GM12801 (cell line): ENCODE data around the gene RSRC2.

Experiments
- TF ChIP-seq, protein P1 (sequence below): IDR thresholded peaks from one replicate; pipeline ENCODE4 v1.5.1; 2011; ENCODE audit warnings: control low read depth; ENCODE audit not compliant: insufficient read length; ENCODE audit errors: extremely low read depth

RSRC2 gene, protein sequence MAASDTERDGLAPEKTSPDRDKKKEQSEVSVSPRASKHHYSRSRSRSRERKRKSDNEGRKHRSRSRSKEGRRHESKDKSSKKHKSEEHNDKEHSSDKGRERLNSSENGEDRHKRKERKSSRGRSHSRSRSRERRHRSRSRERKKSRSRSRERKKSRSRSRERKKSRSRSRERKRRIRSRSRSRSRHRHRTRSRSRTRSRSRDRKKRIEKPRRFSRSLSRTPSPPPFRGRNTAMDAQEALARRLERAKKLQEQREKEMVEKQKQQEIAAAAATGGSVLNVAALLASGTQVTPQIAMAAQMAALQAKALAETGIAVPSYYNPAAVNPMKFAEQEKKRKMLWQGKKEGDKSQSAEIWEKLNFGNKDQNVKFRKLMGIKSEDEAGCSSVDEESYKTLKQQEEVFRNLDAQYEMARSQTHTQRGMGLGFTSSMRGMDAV

DNA sequence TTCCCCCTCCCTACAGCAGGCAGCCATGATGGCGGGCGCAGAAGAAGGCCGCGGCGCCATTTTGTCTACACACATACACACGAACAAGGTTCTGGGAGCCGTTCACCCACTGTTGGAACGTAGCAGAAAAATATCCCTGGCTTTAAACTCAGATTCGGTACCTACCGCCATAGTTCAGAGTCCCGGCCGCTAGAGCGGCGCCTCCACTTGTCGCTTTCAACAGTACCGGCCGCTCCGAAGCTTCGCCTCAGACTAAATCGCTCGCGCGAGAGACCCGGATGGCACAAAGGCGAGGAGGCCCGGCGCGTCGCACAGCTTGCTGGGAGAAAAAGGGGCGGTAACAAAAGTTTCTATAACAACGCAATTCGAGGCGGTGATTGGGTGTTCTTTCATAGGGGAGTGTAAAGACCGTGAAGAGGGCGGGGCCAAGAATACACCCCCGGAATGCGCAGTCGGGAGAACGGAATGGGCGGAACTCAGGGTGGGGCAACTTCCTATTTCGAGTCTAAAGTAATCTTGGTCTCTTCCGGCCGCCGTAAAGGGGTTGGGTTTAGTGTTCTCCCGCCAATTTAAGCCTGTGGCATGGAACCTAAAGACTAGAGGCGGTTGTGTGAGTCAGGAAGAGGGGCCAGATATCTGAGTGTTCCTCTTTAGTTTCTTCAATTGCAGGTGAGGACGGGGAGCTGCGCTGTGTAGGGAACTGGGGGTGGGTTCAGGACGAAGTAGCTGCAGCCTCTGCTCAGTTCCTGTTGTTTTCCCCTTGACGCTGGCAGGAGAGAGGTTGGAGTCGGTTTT lies at the start of gene RSRC2, which contains the start of gene KNTC1:
Gene RSRC2 (minus strand): TSS at position 254 of the 795 bp plus-strand sequence. CDS start 83 bp downstream, at position 171.
Gene KNTC1 (plus strand): TSS at position 567 of the 795 bp plus-strand sequence. CDS start 2,815 bp downstream, outside the sequence.
- TF ChIP-seq, protein P1, sequence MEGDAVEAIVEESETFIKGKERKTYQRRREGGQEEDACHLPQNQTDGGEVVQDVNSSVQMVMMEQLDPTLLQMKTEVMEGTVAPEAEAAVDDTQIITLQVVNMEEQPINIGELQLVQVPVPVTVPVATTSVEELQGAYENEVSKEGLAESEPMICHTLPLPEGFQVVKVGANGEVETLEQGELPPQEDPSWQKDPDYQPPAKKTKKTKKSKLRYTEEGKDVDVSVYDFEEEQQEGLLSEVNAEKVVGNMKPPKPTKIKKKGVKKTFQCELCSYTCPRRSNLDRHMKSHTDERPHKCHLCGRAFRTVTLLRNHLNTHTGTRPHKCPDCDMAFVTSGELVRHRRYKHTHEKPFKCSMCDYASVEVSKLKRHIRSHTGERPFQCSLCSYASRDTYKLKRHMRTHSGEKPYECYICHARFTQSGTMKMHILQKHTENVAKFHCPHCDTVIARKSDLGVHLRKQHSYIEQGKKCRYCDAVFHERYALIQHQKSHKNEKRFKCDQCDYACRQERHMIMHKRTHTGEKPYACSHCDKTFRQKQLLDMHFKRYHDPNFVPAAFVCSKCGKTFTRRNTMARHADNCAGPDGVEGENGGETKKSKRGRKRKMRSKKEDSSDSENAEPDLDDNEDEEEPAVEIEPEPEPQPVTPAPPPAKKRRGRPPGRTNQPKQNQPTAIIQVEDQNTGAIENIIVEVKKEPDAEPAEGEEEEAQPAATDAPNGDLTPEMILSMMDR, result no peak

- TF ChIP-seq, protein P1, result no peak
These were observed 45.1 kb upstream of the RSRC2 start for GRCh38 chr12:122571821-122572220.

DNA sequence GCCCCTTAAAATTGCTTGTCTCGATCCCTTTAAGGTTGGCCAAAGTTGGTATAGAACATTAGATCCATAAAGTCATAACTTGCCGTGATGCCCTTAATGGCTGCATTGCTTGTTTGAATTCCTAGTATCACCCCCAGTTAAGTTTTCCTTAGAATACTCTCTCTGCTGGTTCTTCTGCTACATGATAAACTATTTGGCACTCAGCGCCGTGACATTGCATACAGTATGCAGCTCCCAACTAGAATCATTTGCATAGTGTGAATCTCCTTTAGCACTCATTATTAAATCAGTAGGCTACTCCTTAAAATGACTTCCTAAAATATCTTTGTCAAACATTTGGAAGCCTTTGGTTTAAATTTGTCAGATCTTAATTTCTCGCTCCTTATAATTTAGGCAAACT lies 42.6 kb upstream of the RSRC2 start:
- TF ChIP-seq, protein P1, result no peak

- TF ChIP-seq, protein P1, result no peak
These were observed 36.6 kb upstream of the RSRC2 start for GRCh38 chr12:122563361-122563760.

DNA sequence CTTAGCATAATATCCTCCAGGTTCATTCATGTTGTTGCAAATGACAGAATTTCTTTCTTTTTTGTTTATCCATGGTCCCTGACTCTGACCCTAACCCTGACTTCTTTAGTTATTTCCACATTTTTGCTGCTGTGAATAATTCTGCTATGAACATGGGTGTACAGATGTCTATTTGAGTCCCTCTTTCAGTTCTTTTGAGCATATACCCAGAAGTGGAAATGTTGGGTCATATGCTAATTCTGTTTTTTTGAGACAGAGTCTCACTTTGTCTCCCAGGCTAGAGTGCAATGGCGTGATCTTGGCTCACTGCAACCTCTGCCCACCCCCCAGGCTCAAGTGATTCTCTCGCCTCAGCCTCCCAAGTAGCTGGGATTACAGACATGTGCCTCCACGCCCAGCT lies 33.4 kb upstream of the RSRC2 start:
- TF ChIP-seq, protein P1, result no peak

- TF ChIP-seq, protein P1, result no peak
These were observed 32.3 kb upstream of the RSRC2 start for GRCh38 chr12:122558745-122559641.

GRCh38 chr12:122547330-122547729 lies 20.6 kb upstream of the RSRC2 start:
- TF ChIP-seq, protein P1, result no peak
